GM19452 (cell line): ENCODE data around the gene TRAF3IP1.
"Not testable (repeated sequence)": the region's sequence is repeated elsewhere in the genome, so short reads cannot be mapped to it uniquely, and the experiment has no call there.

Experiments used
- ATAC-seq: cut with Tn5 transposase; IDR thresholded peaks from one replicate; pipeline ENCODE4 v1.9.1; 2021; ENCODE audit not compliant: unreplicated experiment

The TRAF3IP1 gene

GRCh38 chr2:238404406-238405216 is 84.3 kb downstream of the TRAF3IP1 start:
- no peak for ATAC-seq

GRCh38 chr2:238405217-238405555 is 84.9 kb downstream of the TRAF3IP1 start:
- ATAC-seq: not testable (repeated sequence)

GRCh38 chr2:238406221-238406997 is 86.1 kb downstream of the TRAF3IP1 start:
- no peak for ATAC-seq

GRCh38 chr2:238406998-238407285 is 86.6 kb downstream of the TRAF3IP1 start:
- ATAC-seq: no peak

- no peak for ATAC-seq
Observed at GRCh38 chr2:238407566-238407965, 87.2 kb downstream of the TRAF3IP1 start.

- ATAC-seq: no peak
Observed at GRCh38 chr2:238408615-238409340, 88.5 kb downstream of the TRAF3IP1 start.

- ATAC-seq: no peak
Observed at GRCh38 chr2:238409341-238410199, 89.3 kb downstream of the TRAF3IP1 start.

GRCh38 chr2:238412067-238412767 is 91.9 kb downstream of the TRAF3IP1 start:
- no peak for ATAC-seq

GRCh38 chr2:238413368-238413767 is 93.0 kb downstream of the TRAF3IP1 start:
- no peak for ATAC-seq

- no peak for ATAC-seq
Observed at GRCh38 chr2:238415036-238415764, 94.9 kb downstream of the TRAF3IP1 start.

GRCh38 chr2:238415893-238416292 is 95.6 kb downstream of the TRAF3IP1 start:
- ATAC-seq: no peak

GRCh38 chr2:238418196-238418998 is 98.1 kb downstream of the TRAF3IP1 start:
- no peak for ATAC-seq

- ATAC-seq: no peak
Observed at GRCh38 chr2:238418999-238419546, 98.8 kb downstream of the TRAF3IP1 start.

GRCh38 chr2:238420442-238420841 is 100.1 kb downstream of the TRAF3IP1 start:
- no peak for ATAC-seq

GRCh38 chr2:238420878-238421694 is 100.8 kb downstream of the TRAF3IP1 start:
- ATAC-seq: no peak

GRCh38 chr2:238421695-238422035 is 101.3 kb downstream of the TRAF3IP1 start:
- ATAC-seq: no peak

- no peak for ATAC-seq
Observed at GRCh38 chr2:238422285-238422684, 102.0 kb downstream of the TRAF3IP1 start.

GRCh38 chr2:238422940-238423339 is 102.6 kb downstream of the TRAF3IP1 start:
- no peak for ATAC-seq
